GM23248 (cell line): ENCODE data around the gene FER.

Experiments
- EZH2 ChIP-seq: fragments of 200-600 bp; sonication (generic); IDR thresholded peaks from 2 replicates; pipeline ENCODE4 v1.6.1; 2018; ENCODE audit warnings: antibody characterized with exemption, mild to moderate bottlenecking; ENCODE audit not compliant: insufficient read depth, poor library complexity, severe bottlenecking
- EZH2phosphoT487 ChIP-seq: fragments of 200-600 bp; sonication (generic); IDR thresholded peaks from 2 replicates; pipeline ENCODE4 v1.6.1; 2018; ENCODE audit warnings: antibody characterized with exemption, moderate library complexity, mild to moderate bottlenecking, low read depth; ENCODE audit not compliant: insufficient read depth

- TF ChIP-seq EZH2 (no peak), EZH2phosphoT487 (no peak)
Measured at GRCh38 chr5:109063223-109063622, 315.5 kb downstream of the FER start.
